ENCODE data around the gene SHROOM3.

SHROOM3 gene

DNA sequence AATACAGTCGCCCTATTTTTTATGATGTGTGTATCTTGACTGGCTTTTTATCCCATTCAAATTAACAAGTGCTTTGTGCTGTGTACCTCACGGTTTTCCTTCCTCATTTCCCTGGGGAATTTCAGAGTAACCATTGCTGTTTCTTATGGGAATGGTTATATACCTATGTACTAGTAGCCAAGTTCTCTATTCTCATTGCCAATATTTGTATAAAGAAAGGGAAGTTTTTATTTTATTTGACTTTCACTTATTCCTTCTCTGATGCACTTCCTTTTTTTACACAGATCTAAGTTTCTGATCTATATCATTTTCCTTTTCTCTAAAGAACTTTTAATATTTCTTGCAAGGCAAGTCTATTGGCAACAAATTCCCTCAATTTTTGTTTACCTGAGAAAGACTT, 281.6 kb downstream of the SHROOM3 start:
- TF ChIP-seq EGR1 (IDR thresholded peaks at IDR 0.05) (no peak), NFIC (IDR thresholded peaks at IDR 0.05) (no peak), TEAD4 (IDR thresholded peaks at IDR 0.05) (no peak), YY1 (IDR thresholded peaks at IDR 0.05; ENCODE audit: low read depth) (no peak), CEBPB (IDR thresholded peaks at IDR 0.05) (no peak), RAD21 (IDR thresholded peaks at IDR 0.05; ENCODE audit: low read depth) (no peak), TCF12 (IDR thresholded peaks at IDR 0.05; ENCODE audit: low read depth) (no peak), USF1 (IDR thresholded peaks at IDR 0.05) (no peak)
- TF ChIP-seq, protein P1, sequence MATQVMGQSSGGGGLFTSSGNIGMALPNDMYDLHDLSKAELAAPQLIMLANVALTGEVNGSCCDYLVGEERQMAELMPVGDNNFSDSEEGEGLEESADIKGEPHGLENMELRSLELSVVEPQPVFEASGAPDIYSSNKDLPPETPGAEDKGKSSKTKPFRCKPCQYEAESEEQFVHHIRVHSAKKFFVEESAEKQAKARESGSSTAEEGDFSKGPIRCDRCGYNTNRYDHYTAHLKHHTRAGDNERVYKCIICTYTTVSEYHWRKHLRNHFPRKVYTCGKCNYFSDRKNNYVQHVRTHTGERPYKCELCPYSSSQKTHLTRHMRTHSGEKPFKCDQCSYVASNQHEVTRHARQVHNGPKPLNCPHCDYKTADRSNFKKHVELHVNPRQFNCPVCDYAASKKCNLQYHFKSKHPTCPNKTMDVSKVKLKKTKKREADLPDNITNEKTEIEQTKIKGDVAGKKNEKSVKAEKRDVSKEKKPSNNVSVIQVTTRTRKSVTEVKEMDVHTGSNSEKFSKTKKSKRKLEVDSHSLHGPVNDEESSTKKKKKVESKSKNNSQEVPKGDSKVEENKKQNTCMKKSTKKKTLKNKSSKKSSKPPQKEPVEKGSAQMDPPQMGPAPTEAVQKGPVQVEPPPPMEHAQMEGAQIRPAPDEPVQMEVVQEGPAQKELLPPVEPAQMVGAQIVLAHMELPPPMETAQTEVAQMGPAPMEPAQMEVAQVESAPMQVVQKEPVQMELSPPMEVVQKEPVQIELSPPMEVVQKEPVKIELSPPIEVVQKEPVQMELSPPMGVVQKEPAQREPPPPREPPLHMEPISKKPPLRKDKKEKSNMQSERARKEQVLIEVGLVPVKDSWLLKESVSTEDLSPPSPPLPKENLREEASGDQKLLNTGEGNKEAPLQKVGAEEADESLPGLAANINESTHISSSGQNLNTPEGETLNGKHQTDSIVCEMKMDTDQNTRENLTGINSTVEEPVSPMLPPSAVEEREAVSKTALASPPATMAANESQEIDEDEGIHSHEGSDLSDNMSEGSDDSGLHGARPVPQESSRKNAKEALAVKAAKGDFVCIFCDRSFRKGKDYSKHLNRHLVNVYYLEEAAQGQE (IDR thresholded peaks at IDR 0.05; ENCODE audit: low read depth): no peak

- no peak for TF ChIP-seq CEBPB (IDR thresholded peaks at IDR 0.05)
- TF ChIP-seq FOXM1 (IDR thresholded peaks at IDR 0.05; ENCODE audit: borderline replicate concordance, low read depth): no peak
- TF ChIP-seq TAF1 (IDR thresholded peaks at IDR 0.05; ENCODE audit: low read depth): no peak
- no peak for TF ChIP-seq YY1 (IDR thresholded peaks at IDR 0.05; ENCODE audit: low read depth)
Measured at GRCh38 chr4:76717431-76717830, 282.4 kb downstream of the SHROOM3 start.

- TF ChIP-seq TEAD4 (IDR thresholded peaks at IDR 0.05) (no peak), FOXM1 (IDR thresholded peaks at IDR 0.05; ENCODE audit: borderline replicate concordance, low read depth) (no peak), ZBTB7A (IDR thresholded peaks at IDR 0.05; ENCODE audit: low read depth) (no peak), TAF1 (IDR thresholded peaks at IDR 0.05; ENCODE audit: low read depth) (no peak), EGR1 (IDR thresholded peaks at IDR 0.05) (no peak), EP300 (IDR thresholded peaks at IDR 0.05; ENCODE audit: borderline replicate concordance) (no peak), TCF12 (IDR thresholded peaks at IDR 0.05; ENCODE audit: low read depth) (no peak), CEBPB (IDR thresholded peaks at IDR 0.05) (no peak), CREB1 (IDR thresholded peaks at IDR 0.05; ENCODE audit: low read depth) (no peak), YY1 (IDR thresholded peaks at IDR 0.05; ENCODE audit: low read depth) (no peak), USF1 (IDR thresholded peaks at IDR 0.05) (no peak), RAD21 (IDR thresholded peaks at IDR 0.05; ENCODE audit: low read depth) (no peak), NFIC (IDR thresholded peaks at IDR 0.05) (no peak)
- TF ChIP-seq, protein P2, sequence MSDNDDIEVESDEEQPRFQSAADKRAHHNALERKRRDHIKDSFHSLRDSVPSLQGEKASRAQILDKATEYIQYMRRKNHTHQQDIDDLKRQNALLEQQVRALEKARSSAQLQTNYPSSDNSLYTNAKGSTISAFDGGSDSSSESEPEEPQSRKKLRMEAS (IDR thresholded peaks at IDR 0.05): no peak
- TF ChIP-seq, protein P1 (IDR thresholded peaks at IDR 0.05; ENCODE audit: low read depth): no peak
Measured at GRCh38 chr4:76718021-76718420, 283.0 kb downstream of the SHROOM3 start.

GRCh38 chr4:76718831-76719230, 283.8 kb downstream of the SHROOM3 start:
- TF ChIP-seq, protein P1 (IDR thresholded peaks at IDR 0.05; ENCODE audit: low read depth): no peak
- no peak for TF ChIP-seq EP300 (IDR thresholded peaks at IDR 0.05; ENCODE audit: borderline replicate concordance)
- no peak for TF ChIP-seq RAD21 (IDR thresholded peaks at IDR 0.05; ENCODE audit: low read depth)
- TF ChIP-seq NFIC (IDR thresholded peaks at IDR 0.05): no peak
- no peak for TF ChIP-seq TEAD4 (IDR thresholded peaks at IDR 0.05)
- no peak for TF ChIP-seq FOXM1 (IDR thresholded peaks at IDR 0.05; ENCODE audit: borderline replicate concordance, low read depth)
- TF ChIP-seq, protein P2 (IDR thresholded peaks at IDR 0.05): no peak
- no peak for TF ChIP-seq TAF1 (IDR thresholded peaks at IDR 0.05; ENCODE audit: low read depth)
- TF ChIP-seq TCF12 (IDR thresholded peaks at IDR 0.05; ENCODE audit: low read depth): no peak
- TF ChIP-seq CREB1 (IDR thresholded peaks at IDR 0.05; ENCODE audit: low read depth): no peak

- TF ChIP-seq RAD21 (IDR thresholded peaks at IDR 0.05; ENCODE audit: low read depth): no peak
- TF ChIP-seq YY1 (IDR thresholded peaks at IDR 0.05; ENCODE audit: low read depth): no peak
- no peak for TF ChIP-seq TEAD4 (IDR thresholded peaks at IDR 0.05)
- no peak for TF ChIP-seq EGR1 (IDR thresholded peaks at IDR 0.05)
- no peak for TF ChIP-seq FOXM1 (IDR thresholded peaks at IDR 0.05; ENCODE audit: borderline replicate concordance, low read depth)
Measured at GRCh38 chr4:76720121-76720520, 285.1 kb downstream of the SHROOM3 start.

All from Ishikawa (cell line).